ENCODE measurements around the gene PHTF1.

Gene PHTF1

GRCh38 chr1:113659556-113659955 lies 99.7 kb downstream of the PHTF1 start:
- TF ChIP-seq CTCF (IDR thresholded peaks at IDR 0.05; ENCODE audit: low read depth, low read length, poor library complexity, severe bottlenecking) (no peak), EZH2phosphoT487 (IDR thresholded peaks at IDR 0.05; ENCODE audit: borderline replicate concordance, low read length) (no peak)
- no peak overlapping the region for H3K27ac ChIP-seq (ENCODE audit: low read depth, low read length)
- no peaks in the 10 kb centered on the region for H4K20me1 ChIP-seq (ENCODE audit: control insufficient read depth, insufficient read depth, low read depth, low read length)
- no peaks in the 10 kb centered on the region for H3K36me3 ChIP-seq (ENCODE audit: control insufficient read depth, low read length)
- H3K4me3 ChIP-seq (ENCODE audit: low read length) = no peak overlapping the region
- H3K79me2 ChIP-seq (ENCODE audit: control insufficient read depth, low read length) = no peaks in the 10 kb centered on the region
- H3K4me1 ChIP-seq (ENCODE audit: control insufficient read depth, low read length) = no peaks in the 10 kb centered on the region
- no peak overlapping the region for H3K4me2 ChIP-seq (ENCODE audit: low read length)
- H3K9me3 ChIP-seq (ENCODE audit: control insufficient read depth, insufficient read depth, low read length) = no peaks in the 10 kb centered on the region
- H3K27me3 ChIP-seq (ENCODE audit: control insufficient read depth, low read length) = no peaks in the 10 kb centered on the region
- H3F3A ChIP-seq (ENCODE audit: control insufficient read depth, insufficient read depth) = no peaks in the 10 kb centered on the region
- no peaks in the 10 kb centered on the region for H3K9me2 ChIP-seq (replicated peaks; ENCODE audit: control insufficient read depth, low read length)

GRCh38 chr1:113659035-113659434 lies 100.3 kb downstream of the PHTF1 start:
- no peak overlapping the region for H3K27ac ChIP-seq (ENCODE audit: low read depth, low read length)
- no peaks in the 10 kb centered on the region for H3K4me1 ChIP-seq (ENCODE audit: control insufficient read depth, low read length)
- no peaks in the 10 kb centered on the region for H3K9me2 ChIP-seq (replicated peaks; ENCODE audit: control insufficient read depth, low read length)
- TF ChIP-seq CTCF (IDR thresholded peaks at IDR 0.05; ENCODE audit: low read depth, low read length, poor library complexity, severe bottlenecking) (no peak), EZH2phosphoT487 (IDR thresholded peaks at IDR 0.05; ENCODE audit: borderline replicate concordance, low read length) (no peak)
- H3K9me3 ChIP-seq (ENCODE audit: control insufficient read depth, insufficient read depth, low read length) = no peaks in the 10 kb centered on the region
- no peak overlapping the region for H3K4me2 ChIP-seq (ENCODE audit: low read length)
- no peaks in the 10 kb centered on the region for H3K79me2 ChIP-seq (ENCODE audit: control insufficient read depth, low read length)
- no peaks in the 10 kb centered on the region for H4K20me1 ChIP-seq (ENCODE audit: control insufficient read depth, insufficient read depth, low read depth, low read length)
- no peak overlapping the region for H3K4me3 ChIP-seq (ENCODE audit: low read length)
- no peaks in the 10 kb centered on the region for H3K36me3 ChIP-seq (ENCODE audit: control insufficient read depth, low read length)
- H3F3A ChIP-seq (ENCODE audit: control insufficient read depth, insufficient read depth) = no peaks in the 10 kb centered on the region
- H3K27me3 ChIP-seq (ENCODE audit: control insufficient read depth, low read length) = no peaks in the 10 kb centered on the region

- Histone ChIP-seq H3K36me3 (ENCODE audit: control insufficient read depth, low read length) (no peaks in the 10 kb centered on the region), H4K20me1 (ENCODE audit: control insufficient read depth, insufficient read depth, low read depth, low read length) (no peaks in the 10 kb centered on the region), H3K9me3 (ENCODE audit: control insufficient read depth, insufficient read depth, low read length) (no peaks in the 10 kb centered on the region), H3F3A (ENCODE audit: control insufficient read depth, insufficient read depth) (no peaks in the 10 kb centered on the region), H3K9me2 (replicated peaks; ENCODE audit: control insufficient read depth, low read length) (no peaks in the 10 kb centered on the region), H3K4me1 (ENCODE audit: control insufficient read depth, low read length) (no peaks in the 10 kb centered on the region), H3K79me2 (ENCODE audit: control insufficient read depth, low read length) (no peaks in the 10 kb centered on the region), H3K4me2 (ENCODE audit: low read length) (no peak overlapping the region), H3K27ac (ENCODE audit: low read depth, low read length) (no peak overlapping the region), H3K4me3 (ENCODE audit: low read length) (no peak overlapping the region), H3K27me3 (ENCODE audit: control insufficient read depth, low read length) (no peaks in the 10 kb centered on the region)
- TF ChIP-seq EZH2phosphoT487 (IDR thresholded peaks at IDR 0.05; ENCODE audit: borderline replicate concordance, low read length) (no peak), CTCF (IDR thresholded peaks at IDR 0.05; ENCODE audit: low read depth, low read length, poor library complexity, severe bottlenecking) (no peak)
Measured at GRCh38 chr1:113657556-113658063, 101.7 kb downstream of the PHTF1 start.
